ENCODE measurements around the gene RNF14.
"Not testable (repeated sequence)": the region's sequence is repeated elsewhere in the genome, so short reads cannot be mapped to it uniquely, and the experiment has no call there.

Gene RNF14

DNA sequence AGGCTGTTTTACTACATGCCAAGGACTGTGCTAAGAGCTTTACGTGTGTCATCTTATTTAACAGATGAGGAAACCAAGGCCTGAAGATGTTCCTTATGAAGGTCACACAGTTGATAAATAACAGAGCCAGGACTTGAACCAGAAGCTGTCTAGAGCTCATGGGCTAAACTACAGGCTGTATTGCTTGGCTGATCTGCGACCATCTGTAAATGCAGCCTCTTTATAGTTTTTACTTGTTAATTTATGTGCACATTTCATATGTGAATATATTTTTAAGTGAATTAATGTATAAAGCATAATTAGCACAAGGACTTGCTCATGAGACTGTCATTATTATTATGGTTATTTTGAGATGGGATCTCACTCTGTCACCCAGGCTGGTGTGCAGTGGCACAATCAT, 63.2 kb downstream of the RNF14 start:
- no peak for DNase-seq (ENCODE audit: low spot score)
- no peak for TF ChIP-seq CTCF (IDR thresholded peaks at IDR 0.05; ENCODE audit: borderline replicate concordance, control extremely low read depth, extremely low read depth, insufficient read depth, missing control alignments)
- in situ Hi-C loops (cut with MboI; ENCODE audit: low sequenced_read_pairs, unreplicated experiment) = no loop called here

DNA sequence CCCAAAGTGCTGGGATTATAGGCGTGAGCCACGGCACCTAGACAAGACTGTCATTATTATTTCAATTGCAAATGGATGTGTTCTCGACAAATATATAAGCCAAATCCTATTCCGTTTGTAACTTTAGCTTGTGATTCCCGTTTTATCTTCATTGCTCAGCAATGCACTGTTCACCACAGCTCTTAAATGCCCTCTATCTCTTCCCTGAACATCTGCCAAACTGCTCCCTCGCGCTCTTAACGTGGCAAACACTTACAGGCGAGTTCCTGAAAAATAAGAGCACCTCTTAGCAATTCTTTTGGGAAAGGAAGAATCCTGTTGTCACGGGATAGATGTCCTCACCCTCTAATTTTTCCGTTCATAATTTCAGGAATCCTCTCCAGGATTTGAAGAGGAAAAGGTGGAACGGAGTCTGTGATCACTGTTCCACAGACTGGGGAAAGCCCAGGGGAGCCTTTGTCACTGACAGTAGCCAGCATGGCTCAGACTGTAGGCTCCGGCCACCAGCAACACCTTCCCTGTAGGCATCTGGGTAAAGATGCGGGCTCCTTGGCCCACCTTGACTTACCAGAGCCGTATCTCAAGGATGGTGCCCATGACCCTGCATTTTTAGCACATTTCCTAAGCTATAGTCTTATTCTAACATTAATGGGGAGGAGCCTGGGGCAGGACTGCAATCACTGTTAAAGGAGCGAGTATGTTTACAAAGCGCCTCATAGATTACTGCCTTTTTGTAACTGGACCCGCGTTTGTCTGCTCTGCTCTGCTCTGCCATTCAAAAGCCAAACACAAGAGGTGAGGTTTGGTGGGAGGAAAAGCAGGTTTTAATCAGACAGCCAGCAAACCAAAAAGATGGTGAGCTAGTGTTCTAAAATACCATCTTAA, 64.1 kb downstream of the RNF14 start:
- in situ Hi-C loops (cut with MboI; ENCODE audit: low sequenced_read_pairs, unreplicated experiment) = no loop called here
- no peak for TF ChIP-seq CTCF (IDR thresholded peaks at IDR 0.05; ENCODE audit: borderline replicate concordance, control extremely low read depth, extremely low read depth, insufficient read depth, missing control alignments)
- no peak for DNase-seq (ENCODE audit: low spot score)

- DNase-seq (ENCODE audit: low spot score); in situ Hi-C loops (cut with MboI; ENCODE audit: low sequenced_read_pairs, unreplicated experiment): not testable (repeated sequence)
Observed at GRCh38 chr5:142033632-142034567, 65.0 kb downstream of the RNF14 start.

DNA sequence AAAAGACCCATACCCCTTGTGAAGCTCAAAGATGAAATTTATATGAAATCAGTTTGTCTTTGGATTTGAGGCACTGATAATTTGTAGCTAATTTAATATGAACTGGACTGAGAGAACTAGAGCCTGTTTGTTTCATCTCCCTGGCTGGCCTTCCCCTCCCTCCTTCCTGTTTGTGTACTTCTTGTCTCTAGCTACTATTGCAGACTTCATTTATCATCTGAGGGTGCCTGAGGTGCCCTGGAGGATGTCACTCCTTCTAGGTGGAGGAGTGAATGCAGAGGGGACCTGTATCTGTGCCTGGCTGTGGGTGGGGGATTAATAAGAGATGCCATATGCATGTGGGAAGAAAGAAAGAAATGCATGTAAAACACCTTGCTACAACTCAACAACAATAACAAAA, 66.1 kb downstream of the RNF14 start:
- DNase-seq (ENCODE audit: low spot score) = no peak
- TF ChIP-seq CTCF (IDR thresholded peaks at IDR 0.05; ENCODE audit: borderline replicate concordance, control extremely low read depth, extremely low read depth, insufficient read depth, missing control alignments) = no peak
- in situ Hi-C loops (cut with MboI; ENCODE audit: low sequenced_read_pairs, unreplicated experiment) = no loop called here

- TF ChIP-seq CTCF (IDR thresholded peaks at IDR 0.05; ENCODE audit: borderline replicate concordance, control extremely low read depth, extremely low read depth, insufficient read depth, missing control alignments) = no peak
- no peak for DNase-seq (ENCODE audit: low spot score)
- in situ Hi-C loops (cut with MboI; ENCODE audit: low sequenced_read_pairs, unreplicated experiment) = no loop called here
Observed at GRCh38 chr5:142036918-142037317, 68.0 kb downstream of the RNF14 start.

DNA sequence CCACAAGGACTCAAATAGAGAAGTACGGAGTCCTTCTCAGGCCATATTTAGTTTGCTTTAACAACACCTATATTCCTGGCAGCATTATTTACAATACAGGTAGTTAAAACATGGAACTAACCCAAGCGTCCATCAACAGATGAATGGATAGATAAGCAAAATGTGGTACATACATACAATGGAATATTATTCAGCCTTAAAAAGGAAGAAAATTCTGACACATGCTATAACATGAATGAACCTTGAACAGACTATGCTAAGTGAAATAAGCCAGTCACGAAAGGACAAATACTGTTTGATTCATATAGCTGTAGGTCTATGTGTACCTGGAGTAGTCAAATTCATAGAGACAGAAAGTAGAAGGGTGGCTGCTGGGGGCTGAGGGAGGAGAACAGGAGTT, 68.7 kb downstream of the RNF14 start:
- DNase-seq (ENCODE audit: low spot score); in situ Hi-C loops (cut with MboI; ENCODE audit: low sequenced_read_pairs, unreplicated experiment): not testable (repeated sequence)

DNA sequence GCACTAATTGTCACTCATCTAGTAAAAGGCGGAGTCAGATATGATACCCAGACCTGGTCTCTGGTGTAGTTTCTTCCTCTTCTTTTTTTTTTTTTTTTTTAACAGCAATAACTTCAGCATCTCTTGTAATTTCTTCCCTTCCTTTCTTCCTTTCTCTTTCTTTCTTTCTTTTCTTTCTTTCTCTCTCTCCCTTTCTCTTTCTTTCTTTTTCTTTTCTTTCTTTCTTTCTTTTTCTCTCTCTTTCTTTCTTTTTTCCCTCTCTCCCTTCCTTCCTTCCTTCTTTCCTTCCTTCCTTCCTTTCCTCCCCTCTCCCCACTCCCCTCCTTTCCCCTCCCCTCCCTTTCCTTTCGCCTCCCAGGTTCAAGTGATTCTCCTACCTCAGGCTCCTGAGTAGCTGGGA, 69.8 kb downstream of the RNF14 start:
- TF ChIP-seq CTCF (IDR thresholded peaks at IDR 0.05; ENCODE audit: borderline replicate concordance, control extremely low read depth, extremely low read depth, insufficient read depth, missing control alignments) = no peak
- DNase-seq (ENCODE audit: low spot score) = no peak
- in situ Hi-C loops (cut with MboI; ENCODE audit: low sequenced_read_pairs, unreplicated experiment) = no loop called here

Measured in GM13976 (cell line).